ENCODE results near the gene CUL3. TPM values are rescaled to one million over a fixed set of nuclear protein-coding genes. Genes with fewer than 3 reads are reported as not detected.

The CUL3 gene
- total RNA-seq, 1 donor from 2014 or later, result 16.1 TPM

DNA sequence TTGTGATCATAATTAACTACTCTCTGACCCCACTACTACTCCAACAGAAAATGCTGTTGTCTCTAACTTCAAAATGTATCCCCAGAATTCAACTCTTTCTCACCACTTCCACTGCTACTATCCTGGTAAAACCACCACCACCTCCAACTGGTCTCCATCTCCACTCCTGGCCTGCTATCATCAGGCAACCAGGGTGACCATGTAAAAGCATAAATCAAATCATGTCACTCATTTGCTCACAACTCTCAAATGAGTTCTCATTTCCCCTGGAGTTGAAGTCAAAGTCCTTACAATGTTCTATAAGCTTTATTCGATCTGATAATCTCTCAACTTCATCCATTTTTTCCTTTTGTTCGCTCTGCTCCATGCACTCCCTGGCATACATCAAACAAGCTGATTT lies 24.6 kb downstream of the CUL3 start:
- H3K27me3 ChIP-seq, result no peaks in the 10 kb centered on the region
- DNase-seq (ENCODE audit: low spot score in 2 of 2), result no peak
- H3K4me1 ChIP-seq, result peaks cover 0 to 8% of the 10 kb centered on the region in 2 donors
- no peaks in the 10 kb centered on the region for H3K9me3 ChIP-seq
- no peak overlapping the region for H3K4me3 ChIP-seq
- no peaks in the 10 kb centered on the region for H3K36me3 ChIP-seq
- intact Hi-C loops (cut with DNase I), result no loop called here
- no peak overlapping the region for H3K27ac ChIP-seq
- TF ChIP-seq, protein P1, sequence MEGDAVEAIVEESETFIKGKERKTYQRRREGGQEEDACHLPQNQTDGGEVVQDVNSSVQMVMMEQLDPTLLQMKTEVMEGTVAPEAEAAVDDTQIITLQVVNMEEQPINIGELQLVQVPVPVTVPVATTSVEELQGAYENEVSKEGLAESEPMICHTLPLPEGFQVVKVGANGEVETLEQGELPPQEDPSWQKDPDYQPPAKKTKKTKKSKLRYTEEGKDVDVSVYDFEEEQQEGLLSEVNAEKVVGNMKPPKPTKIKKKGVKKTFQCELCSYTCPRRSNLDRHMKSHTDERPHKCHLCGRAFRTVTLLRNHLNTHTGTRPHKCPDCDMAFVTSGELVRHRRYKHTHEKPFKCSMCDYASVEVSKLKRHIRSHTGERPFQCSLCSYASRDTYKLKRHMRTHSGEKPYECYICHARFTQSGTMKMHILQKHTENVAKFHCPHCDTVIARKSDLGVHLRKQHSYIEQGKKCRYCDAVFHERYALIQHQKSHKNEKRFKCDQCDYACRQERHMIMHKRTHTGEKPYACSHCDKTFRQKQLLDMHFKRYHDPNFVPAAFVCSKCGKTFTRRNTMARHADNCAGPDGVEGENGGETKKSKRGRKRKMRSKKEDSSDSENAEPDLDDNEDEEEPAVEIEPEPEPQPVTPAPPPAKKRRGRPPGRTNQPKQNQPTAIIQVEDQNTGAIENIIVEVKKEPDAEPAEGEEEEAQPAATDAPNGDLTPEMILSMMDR (IDR thresholded peaks at IDR 0.05), result no peak

DNA sequence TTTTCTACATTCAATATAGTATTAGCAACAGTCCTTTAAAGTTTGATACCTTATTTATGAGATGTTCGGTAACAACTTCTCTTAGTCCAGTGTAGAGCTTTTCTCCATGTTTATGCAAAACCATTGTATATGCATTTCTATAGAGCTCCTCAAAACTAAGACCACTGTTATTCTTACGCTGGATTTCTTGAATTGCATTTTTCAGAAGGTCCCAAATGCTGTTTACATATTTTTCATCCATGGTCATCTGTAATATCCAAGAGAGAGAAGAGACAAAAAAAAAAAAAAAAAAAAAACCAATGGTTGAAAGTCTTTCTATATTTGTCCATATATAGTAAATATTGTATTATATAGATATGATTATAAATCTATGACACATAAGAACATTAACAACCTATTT lies 27.6 kb downstream of the CUL3 start:
- intact Hi-C loops (cut with DNase I), result no loop called here
- TF ChIP-seq, protein P1 (IDR thresholded peaks at IDR 0.05), result no peak

DNA sequence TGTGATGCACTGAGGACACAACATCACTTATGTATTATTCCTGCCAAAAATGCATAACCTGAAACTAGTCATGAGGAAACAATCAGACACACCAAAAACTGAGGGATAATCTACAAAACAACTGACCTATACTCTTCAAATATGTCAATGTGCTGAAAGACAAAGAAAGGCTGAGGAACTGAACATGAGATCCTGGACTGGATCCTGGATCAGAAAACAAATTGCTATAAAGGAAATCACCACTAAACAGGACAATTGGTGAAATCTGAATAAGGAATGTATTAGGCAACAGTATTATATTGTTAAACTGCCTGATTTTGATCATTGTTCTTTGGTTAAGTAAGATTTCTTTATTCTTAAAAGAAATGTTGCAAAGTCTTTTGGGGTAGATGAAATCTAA lies 28.8 kb downstream of the CUL3 start:
- no peak for DNase-seq (ENCODE audit: low spot score in 2 of 2)
- no peaks in the 10 kb centered on the region for H3K9me3 ChIP-seq
- intact Hi-C loops (cut with DNase I), result no loop called here
- no peak overlapping the region for H3K27ac ChIP-seq
- no peaks in the 10 kb centered on the region for H3K36me3 ChIP-seq
- peaks cover 0 to 8% of the 10 kb centered on the region in 2 donors for H3K4me1 ChIP-seq
- TF ChIP-seq, protein P1 (IDR thresholded peaks at IDR 0.05), result no peak
- no peaks in the 10 kb centered on the region for H3K27me3 ChIP-seq
- H3K4me3 ChIP-seq, result no peak overlapping the region

More for the DNA sequence above, 27.6 kb downstream of the CUL3 start:
- Histone ChIP-seq H3K4me1 (peaks cover 0 to 8% of the 10 kb centered on the region in 2 donors), H3K27me3 (no peaks in the 10 kb centered on the region), H3K27ac (no peak overlapping the region), H3K9me3 (no peaks in the 10 kb centered on the region), H3K4me3 (no peak overlapping the region), H3K36me3 (no peaks in the 10 kb centered on the region)
- DNase-seq (ENCODE audit: low spot score in 2 of 2), result no peak

DNA sequence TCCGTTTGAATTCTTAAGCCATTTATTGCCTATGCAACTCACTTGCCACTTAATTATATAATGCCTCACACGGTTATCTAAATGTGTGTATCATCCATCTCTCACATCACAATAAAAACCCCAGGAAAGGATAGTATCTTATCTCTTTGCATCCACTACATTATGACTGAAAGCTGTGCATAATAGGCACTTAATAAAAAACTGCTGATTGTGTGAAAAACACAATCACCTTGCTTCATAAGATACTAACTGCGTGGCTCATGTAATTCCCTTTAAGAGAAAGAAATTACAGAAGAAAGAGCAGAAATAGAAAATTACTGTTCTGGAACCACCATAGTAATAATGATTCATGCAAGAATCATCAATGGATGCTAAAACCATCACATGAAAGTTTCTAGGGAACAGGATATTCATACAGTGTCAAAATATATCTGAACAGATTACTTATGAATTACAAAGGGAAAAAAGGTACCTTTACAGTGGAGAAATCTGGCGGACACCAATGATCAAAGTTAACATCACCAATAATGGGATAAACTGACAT lies 29.3 kb downstream of the CUL3 start:
- TF ChIP-seq, protein P1 (IDR thresholded peaks at IDR 0.05), result no peak
- H3K27me3 ChIP-seq, result no peaks in the 10 kb centered on the region
- DNase-seq (ENCODE audit: low spot score in 2 of 2), result no peak
- intact Hi-C loops (cut with DNase I), result no loop called here
- no peaks in the 10 kb centered on the region for H3K9me3 ChIP-seq
- no peak overlapping the region for H3K27ac ChIP-seq
- no peaks in the 10 kb centered on the region for H3K36me3 ChIP-seq
- no peak overlapping the region for H3K4me3 ChIP-seq
- H3K4me1 ChIP-seq, result peaks cover 0 to 6% of the 10 kb centered on the region in 2 donors

DNA sequence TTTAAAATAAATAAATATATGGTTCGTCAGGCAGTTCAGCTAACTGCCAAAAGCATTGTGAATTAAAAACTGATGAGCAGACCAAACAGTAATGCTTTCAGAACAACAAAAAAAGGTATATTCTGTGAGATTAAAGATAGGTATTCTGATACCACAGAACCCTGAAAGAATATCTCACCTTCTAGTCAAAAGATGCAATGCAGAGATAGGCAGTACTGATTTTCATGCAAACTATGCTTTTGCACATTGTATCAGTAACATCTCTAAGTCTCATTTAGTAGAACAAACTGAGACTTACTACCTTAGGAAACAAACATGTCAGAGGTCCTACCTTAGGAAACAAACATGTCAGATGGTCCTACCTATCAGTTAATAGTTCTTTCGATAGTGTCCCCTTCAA lies 32.4 kb downstream of the CUL3 start:
- TF ChIP-seq, protein P1 (IDR thresholded peaks at IDR 0.05), result no peak
- no peak for DNase-seq (ENCODE audit: low spot score in 2 of 2)
- H3K4me1 ChIP-seq, result no peaks in the 10 kb centered on the region

DNA sequence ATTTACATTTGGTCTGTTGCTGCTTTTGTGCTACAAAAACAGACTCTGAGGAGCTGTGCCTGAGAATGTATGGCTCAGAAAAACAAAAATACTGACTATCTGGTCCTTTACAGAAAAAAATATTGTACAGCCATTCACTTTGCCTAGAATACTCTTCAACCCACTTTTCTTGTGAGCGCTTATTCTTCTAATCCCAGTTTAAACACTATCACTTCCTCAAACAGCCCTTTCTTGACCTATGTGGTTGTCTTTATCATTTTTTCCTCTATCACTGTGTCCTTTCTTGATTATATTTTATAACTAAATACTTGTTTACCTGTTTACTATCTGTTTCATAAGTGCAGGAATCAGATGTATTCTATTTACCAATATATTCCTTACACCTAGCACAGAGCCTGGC lies 33.5 kb downstream of the CUL3 start:
- intact Hi-C loops (cut with DNase I), result no loop called here
- Histone ChIP-seq H3K36me3 (no peaks in the 10 kb centered on the region), H3K27ac (no peak overlapping the region), H3K4me3 (no peak overlapping the region), H3K9me3 (no peaks in the 10 kb centered on the region), H3K27me3 (no peaks in the 10 kb centered on the region), H3K4me1 (no peaks in the 10 kb centered on the region)
- TF ChIP-seq, protein P1 (IDR thresholded peaks at IDR 0.05), result no peak
- no peak for DNase-seq (ENCODE audit: low spot score in 2 of 2)

More for the DNA sequence above, 32.4 kb downstream of the CUL3 start:
- Histone ChIP-seq H3K9me3 (no peaks in the 10 kb centered on the region), H3K27me3 (no peaks in the 10 kb centered on the region), H3K36me3 (no peaks in the 10 kb centered on the region), H3K27ac (no peak overlapping the region), H3K4me3 (no peak overlapping the region)
- intact Hi-C loops (cut with DNase I), result no loop called here

All from ascending aorta (tissue), 2 donors.